ENCODE results near the gene CELA2B.

DNA sequence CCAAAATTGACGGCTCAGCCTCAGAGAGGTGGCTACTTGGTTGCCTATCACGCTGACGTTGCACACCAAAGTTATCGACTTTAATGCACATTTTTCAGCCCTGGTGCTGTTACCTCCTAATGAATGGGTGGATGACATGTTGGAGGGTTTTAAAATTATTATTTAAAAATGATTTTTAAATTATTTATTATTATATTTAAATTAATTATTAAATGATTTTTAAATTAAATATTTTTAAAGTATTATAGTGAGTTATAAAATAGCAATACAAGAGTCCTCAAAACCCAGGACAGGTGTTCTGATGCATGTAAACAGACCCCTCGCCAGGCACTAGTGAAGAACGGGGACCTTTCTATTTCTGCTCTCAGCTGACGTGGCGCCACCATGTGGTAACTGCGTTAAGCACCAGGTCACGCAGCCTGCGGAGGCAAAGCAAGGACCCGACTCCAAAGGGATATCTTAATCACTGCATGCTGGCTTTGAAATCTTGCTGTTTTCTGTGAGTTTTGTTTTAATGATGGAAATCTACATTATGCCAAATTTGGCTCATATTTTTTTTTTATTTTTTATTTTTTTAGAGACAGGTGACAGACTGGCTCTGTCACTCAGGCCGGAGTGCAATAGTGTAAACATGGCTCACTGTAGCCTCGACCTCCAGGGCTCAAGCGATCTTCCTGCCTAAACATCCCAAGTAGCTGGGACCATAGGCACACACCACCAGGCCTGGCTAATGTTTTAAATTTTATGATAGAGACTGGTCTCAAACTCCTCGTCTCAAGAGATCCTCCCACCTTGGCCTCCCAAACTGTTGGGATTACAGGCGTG lies 25.5 kb downstream of the CELA2B start:
- peak in 6 of 7 experiments; percentile 66 to 81 (median 69) for TF ChIP-seq CTCF (IDR thresholded peaks at IDR 0.05)
- TF ChIP-seq POLR2A (IDR thresholded peaks at IDR 0.05): no peak
